Stimulated activated CD8-positive, alpha-beta memory T cell treated with anti-CD3 and anti-CD28 coated beads, Interleukin-15, amount 100 ng/mL, for 4 hours (primary cell): ENCODE results near the gene RIPPLY3.

Source experiments
- DNase-seq, 2 donors: peaks; one replicate each; pipeline ENCODE4 v3.0.0-alpha.2; 2020; ENCODE audit warnings: low read depth in 2 of 2

Gene RIPPLY3, protein sequence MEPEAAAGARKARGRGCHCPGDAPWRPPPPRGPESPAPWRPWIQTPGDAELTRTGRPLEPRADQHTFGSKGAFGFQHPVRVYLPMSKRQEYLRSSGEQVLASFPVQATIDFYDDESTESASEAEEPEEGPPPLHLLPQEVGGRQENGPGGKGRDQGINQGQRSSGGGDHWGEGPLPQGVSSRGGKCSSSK

GRCh38 chr21:37006486-37007291 is at the start of gene RIPPLY3:
Gene RIPPLY3, plus strand, starts transcription at chr21:37006702. Its CDS starts 71 bp downstream, at chr21:37006773.
- DNase-seq, result no peak

DNA sequence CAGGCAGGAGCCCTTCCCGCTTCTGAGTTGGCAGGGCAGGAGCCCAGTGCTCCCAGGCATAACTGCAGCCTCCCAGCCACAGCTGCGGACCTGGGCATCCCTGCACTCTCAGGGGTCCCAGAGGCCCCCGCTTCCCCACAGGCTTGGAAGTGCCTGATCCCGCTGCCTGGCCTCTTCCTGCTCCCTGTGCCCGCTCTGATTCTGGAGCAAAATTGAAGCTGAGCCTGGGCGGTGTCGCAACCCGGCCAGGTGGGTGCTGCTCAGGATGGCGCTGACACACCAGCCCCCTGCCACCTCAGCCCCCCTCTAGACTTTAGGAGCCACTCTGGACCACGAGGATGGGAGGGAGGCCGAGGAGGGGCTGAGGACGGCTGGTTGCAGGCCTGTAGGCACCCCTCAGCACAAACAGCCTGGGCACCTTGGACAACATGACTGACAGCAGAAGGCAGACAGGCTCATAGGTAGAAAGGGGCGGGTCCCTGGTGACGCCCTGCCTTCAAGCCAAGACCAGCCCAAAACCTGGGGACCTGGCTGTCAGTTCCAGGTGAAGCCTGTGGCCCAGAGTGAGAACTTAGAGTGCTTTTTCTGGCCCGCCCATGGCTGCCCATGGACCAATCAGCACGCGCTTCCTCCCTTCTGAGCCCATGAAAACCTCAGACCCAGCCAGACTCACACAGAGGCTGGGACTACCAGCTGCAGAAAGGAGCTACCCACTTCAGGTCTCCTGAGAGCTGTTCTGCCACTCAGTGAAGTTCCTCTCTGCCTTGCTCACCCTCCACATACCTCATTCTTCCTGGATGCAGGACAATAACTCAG is 47.3 kb upstream of the RIPPLY3 start:
- DNase-seq, result no peak

- no peak for DNase-seq
Observed at GRCh38 chr21:36960676-36961284, 45.7 kb upstream of the RIPPLY3 start.

GRCh38 chr21:36962098-36962780 is 44.3 kb upstream of the RIPPLY3 start:
- DNase-seq, result no peak

DNA sequence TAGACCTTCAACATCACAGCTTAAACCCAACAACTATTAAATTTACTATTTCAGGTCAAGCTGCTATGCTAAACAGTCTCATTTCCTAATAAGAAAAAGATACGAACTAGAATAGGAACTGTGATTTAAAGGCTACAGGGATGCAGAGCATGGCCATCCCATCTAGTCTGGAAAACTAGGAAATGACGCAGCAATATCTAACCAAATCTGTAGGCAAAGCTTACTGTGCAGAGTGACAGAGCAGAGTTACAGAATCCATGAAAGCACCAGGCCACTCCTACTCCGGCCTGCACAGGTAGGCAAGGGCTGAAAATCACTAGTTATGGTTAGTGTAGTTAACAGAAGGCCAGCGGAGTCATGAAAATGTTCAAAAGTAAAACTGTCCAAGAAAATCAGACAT is 42.1 kb upstream of the RIPPLY3 start:
- DNase-seq, result no peak

DNA sequence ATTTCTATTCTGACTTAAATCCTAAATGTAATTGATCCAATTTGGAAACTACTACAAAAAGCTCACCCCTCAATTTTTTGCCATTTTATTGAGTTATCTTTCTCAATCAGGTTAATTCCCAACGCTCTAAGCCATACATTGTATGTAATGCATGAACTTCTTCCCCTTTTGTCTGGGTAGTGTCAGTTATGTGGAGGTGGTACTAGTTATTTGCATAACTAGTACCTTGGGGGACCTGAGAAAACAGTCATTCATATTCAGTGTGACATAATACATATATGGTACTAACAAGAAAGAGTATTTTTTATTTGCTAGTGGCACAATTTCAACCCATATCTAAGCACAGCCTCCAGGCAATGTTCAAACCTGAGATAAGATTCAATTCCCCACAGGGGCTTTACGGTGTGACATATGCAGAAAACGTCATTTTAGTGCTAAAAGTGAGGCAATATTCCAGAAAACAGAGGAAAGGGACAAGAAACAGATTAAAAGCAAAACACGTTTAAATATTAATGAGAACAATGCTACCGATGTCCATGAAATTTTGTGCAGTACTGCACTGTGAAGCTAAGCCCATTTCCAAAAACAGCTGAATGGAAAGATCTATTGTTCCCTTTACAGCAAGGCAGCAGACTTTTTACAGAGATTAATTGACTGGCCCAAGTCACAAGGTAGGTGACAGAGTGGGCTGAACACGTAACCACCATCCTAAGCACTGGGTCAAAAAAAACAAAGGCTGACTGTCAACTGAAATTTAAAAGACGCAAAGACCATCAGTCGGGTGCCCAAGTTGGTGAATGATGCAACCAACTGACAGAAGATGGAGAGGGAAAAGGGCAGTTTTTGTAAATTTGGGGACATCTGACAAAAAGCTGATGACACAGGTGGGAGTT is 41.4 kb upstream of the RIPPLY3 start:
- no peak for DNase-seq

DNA sequence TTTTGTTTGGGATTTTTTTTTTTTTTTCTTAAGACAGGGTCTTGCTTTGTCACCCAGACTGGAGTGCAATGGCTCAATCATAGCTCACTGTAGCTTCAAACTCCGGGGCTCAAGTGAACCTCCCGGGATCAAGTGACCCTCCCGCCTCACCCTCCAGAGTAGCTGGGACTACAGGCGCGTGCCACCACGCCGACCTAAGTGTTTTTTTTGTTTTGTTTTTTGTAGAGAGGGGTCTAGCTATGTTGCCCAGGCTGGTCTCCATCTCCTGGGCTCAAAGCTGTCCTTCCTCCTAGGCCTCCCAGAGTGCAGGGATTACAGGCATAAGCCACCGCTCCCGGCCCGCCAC is 40.8 kb upstream of the RIPPLY3 start:
- no peak for DNase-seq

DNA sequence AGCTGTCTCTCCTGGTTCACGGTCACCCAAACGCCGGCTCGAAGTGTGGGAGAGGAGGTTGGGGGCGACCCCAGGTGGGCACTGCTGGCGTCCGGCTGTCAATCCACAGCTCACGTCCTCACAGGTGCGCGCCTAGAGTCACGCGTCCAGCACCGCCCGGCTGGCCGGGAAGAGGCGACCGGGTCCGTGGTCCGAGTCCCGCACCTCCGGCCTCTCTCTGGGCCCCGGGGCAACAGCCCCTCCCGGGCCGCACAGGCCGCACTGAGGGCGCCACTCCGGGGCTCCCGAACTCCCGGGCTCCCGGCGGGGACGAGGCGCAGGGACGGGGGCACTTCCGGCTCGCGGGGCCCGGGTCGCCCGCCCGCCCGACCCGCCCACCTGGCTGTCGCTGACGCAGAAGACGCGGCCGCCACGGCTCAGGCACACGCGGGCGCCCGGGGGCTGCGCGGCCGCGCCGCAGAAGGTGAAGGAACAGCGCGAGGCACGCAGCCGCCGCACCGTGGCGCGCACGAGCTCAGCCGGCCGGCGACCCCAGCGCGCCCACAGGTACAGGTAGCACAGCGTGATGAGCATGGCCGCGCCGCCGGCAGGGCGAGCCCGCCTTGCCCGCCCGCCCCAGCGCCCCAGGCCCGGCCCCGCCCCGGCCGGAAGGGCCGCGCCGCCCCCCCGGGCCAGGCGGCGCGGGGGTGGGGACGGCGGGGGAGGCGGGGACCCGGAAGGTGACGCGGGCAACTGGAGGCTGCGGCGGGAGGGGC is 40.3 kb upstream of the RIPPLY3 start, which contains the start of gene HLCS:
TSS of gene HLCS (minus strand) at position 604 of the 755 bp plus-strand sequence. CDS start at position 573, 31 bp downstream.
- peak; percentile 44 to 62 for DNase-seq

- no peak for DNase-seq
Observed at GRCh38 chr21:36966821-36967768, 39.4 kb upstream of the RIPPLY3 start.

DNA sequence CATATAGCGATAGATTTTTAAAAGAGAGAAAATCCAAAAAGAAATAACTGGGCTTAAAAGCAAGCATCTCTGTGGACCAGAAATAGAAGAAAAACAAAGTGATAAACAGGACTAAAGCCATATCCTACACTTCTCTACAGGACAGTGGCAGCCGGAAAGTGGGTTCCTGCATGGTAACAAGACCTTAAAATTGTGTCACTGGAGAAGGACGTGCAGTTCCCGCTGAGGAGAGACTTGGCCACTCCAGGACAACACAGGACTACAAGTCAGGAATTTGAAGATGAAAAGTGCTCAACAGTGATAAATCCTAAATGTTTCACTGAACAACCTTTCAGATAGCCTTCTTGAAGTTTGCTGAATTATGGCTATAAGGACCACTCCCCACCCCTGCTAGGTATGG is 38.1 kb upstream of the RIPPLY3 start:
- no peak for DNase-seq

GRCh38 chr21:36968976-36969375 is 37.5 kb upstream of the RIPPLY3 start:
- no peak for DNase-seq

GRCh38 chr21:36973986-36974850 is 32.3 kb upstream of the RIPPLY3 start:
- no peak for DNase-seq

DNA sequence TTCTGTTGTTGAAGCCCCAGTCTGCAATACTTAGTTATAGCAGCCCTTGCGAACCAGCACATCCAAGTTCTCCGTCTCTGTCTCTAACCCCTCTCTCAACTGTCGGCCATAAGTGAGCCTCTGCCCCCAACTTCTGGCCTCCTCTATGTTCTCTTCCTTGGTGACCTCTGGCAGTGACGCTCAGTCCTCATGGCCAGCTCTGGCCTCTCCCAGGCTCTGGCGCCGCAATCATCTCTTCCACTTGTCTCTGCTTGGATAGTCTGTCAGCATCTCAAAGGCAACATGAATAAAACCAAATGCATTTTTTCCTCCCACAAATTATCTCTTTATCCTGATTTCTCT is 31.7 kb upstream of the RIPPLY3 start:
- no peak for DNase-seq

- DNase-seq, result no peak
Observed at GRCh38 chr21:36976228-36976861, 30.2 kb upstream of the RIPPLY3 start.

GRCh38 chr21:36976882-36977651 is 29.4 kb upstream of the RIPPLY3 start:
- DNase-seq, result peak in 1 of 2 donors; percentile 32

GRCh38 chr21:36980280-36981048 is 26.0 kb upstream of the RIPPLY3 start:
- no peak for DNase-seq
